Esophagus muscularis mucosa (tissue), 4 donors: ENCODE data around the gene ALCAM. TPM values are rescaled to one million over a fixed set of nuclear protein-coding genes. Genes with fewer than 3 reads are reported as not detected.
A peak's percentile ranks its signal among the peaks of the same experiment; 100 is the strongest.

Experiments
- DNase-seq: peaks from one replicate; pipeline ENCODE4 v3.0.0-alpha.2; 2017; ENCODE audit errors: extremely low spot score
- H3K27ac ChIP-seq, 4 donors: fragments of 200-600 bp; sonication (generic); replicated peaks in 1 of 4; 1 replicate in 3 of 4; 2 replicates in 1 of 4; pipeline ENCODE4 v1.5.1; 2016 to 2019; ENCODE audit warnings: mild to moderate bottlenecking in 1 of 4
- H3K27me3 ChIP-seq, 4 donors: fragments of 200-600 bp; sonication (generic); one replicate each; pipeline versions ENCODE4 v1.5.1 to v1.6.0; 2016 to 2019
- H3K36me3 ChIP-seq, 4 donors: fragments of 200-600 bp; sonication (generic); one replicate each; pipeline ENCODE4 v1.5.1; 2016 to 2019
- H3K4me1 ChIP-seq, 4 donors: fragments of 200-600 bp; sonication (generic); one replicate each; pipeline ENCODE4 v1.5.1; 2016 to 2019
- H3K4me3 ChIP-seq, 4 donors: fragments of 200-600 bp; sonication (generic); 1 replicate in 2 of 4; 2 replicates in 2 of 4; pipeline ENCODE4 v1.5.1; 2016 to 2019; ENCODE audit warnings: mild to moderate bottlenecking in 4 of 4, moderate library complexity in 1 of 4
- H3K9me3 ChIP-seq, 4 donors: fragments of 200-600 bp; sonication (generic); 1 replicate in 3 of 4; 2 replicates in 1 of 4; pipeline ENCODE4 v1.5.1; 2016 to 2019
- EP300 ChIP-seq: sonication (generic); formaldehyde crosslinking; IDR thresholded peaks from one replicate; pipeline ENCODE4 v1.6.1; 2017; ENCODE audit warnings: antibody characterized with exemption
- POLR2A ChIP-seq: fragments of 450-650 bp; IDR thresholded peaks from one replicate; pipeline ENCODE4 v1.6.1; 2017; ENCODE audit warnings: antibody characterized with exemption, moderate library complexity, mild to moderate bottlenecking, low read depth
- POLR2AphosphoS5 ChIP-seq, 2 donors: sonication (generic); formaldehyde crosslinking; IDR thresholded peaks; one replicate each; pipeline ENCODE4 v1.6.1; 2017; ENCODE audit warnings: antibody characterized with exemption in 2 of 2
- WGBS: methylation state at CpG from one replicate; pipeline ENCODE4 v1.1.5; 2018; 5-methylcytosine and 5-hydroxymethylcytosine counted together
- intact Hi-C: fragments of 100-400 bp; cut with DNase I; formaldehyde crosslinking; loops from one replicate; pipeline ENCODE4 v1.15.1; 2023
- total RNA-seq, 4 donors: library from RNA; depleted of rRNA; stranded (reverse); fragments of >200 nt; gene quantifications; one replicate each; pipeline versions ENCODE4 v1.1.0 to v1.2.1, GENCODE V29; 2016
- TF ChIP-seq, protein P1 (sequence below), 3 experiments: fragments of 200-600 bp in 2 of 3; fragments of 450-650 bp in 1 of 3; sonication (generic) in 2 of 3; IDR thresholded peaks; one replicate each; pipeline ENCODE4 v1.5.1; 2017 to 2019; ENCODE audit warnings: antibody characterized with exemption in 3 of 3, mild to moderate bottlenecking in 2 of 3, moderate library complexity in 1 of 3

The ALCAM gene
- total RNA-seq, 4 donors from 2014 or later, result 19.0 to 26.2 (median 22.6) TPM

GRCh38 chr3:105354429-105354828 is 12.3 kb upstream of the ALCAM start:
- Histone ChIP-seq H3K9me3 (no peaks in the 10 kb centered on the region), H3K27ac (no peak overlapping the region), H3K4me1 (peaks cover 0 to 12% (median 4%) of the 10 kb centered on the region in 4 donors), H3K27me3 (peaks cover 0 to 6% (median 0%) of the 10 kb centered on the region in 4 donors), H3K36me3 (no peaks in the 10 kb centered on the region), H3K4me3 (peak overlapping the region in 1 of 4 donors; percentile 43)
- 86% methylated on average over 3 of the region's 3 CpGs for WGBS
- no peak for DNase-seq
- intact Hi-C loops, result no loop called here
- no peak for TF ChIP-seq EP300
- TF ChIP-seq POLR2AphosphoS5 (IDR thresholded peaks at IDR 0.05), result no peak
- no peak for TF ChIP-seq POLR2A
- TF ChIP-seq, protein P1, sequence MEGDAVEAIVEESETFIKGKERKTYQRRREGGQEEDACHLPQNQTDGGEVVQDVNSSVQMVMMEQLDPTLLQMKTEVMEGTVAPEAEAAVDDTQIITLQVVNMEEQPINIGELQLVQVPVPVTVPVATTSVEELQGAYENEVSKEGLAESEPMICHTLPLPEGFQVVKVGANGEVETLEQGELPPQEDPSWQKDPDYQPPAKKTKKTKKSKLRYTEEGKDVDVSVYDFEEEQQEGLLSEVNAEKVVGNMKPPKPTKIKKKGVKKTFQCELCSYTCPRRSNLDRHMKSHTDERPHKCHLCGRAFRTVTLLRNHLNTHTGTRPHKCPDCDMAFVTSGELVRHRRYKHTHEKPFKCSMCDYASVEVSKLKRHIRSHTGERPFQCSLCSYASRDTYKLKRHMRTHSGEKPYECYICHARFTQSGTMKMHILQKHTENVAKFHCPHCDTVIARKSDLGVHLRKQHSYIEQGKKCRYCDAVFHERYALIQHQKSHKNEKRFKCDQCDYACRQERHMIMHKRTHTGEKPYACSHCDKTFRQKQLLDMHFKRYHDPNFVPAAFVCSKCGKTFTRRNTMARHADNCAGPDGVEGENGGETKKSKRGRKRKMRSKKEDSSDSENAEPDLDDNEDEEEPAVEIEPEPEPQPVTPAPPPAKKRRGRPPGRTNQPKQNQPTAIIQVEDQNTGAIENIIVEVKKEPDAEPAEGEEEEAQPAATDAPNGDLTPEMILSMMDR (IDR thresholded peaks at IDR 0.05), result no peak

DNA sequence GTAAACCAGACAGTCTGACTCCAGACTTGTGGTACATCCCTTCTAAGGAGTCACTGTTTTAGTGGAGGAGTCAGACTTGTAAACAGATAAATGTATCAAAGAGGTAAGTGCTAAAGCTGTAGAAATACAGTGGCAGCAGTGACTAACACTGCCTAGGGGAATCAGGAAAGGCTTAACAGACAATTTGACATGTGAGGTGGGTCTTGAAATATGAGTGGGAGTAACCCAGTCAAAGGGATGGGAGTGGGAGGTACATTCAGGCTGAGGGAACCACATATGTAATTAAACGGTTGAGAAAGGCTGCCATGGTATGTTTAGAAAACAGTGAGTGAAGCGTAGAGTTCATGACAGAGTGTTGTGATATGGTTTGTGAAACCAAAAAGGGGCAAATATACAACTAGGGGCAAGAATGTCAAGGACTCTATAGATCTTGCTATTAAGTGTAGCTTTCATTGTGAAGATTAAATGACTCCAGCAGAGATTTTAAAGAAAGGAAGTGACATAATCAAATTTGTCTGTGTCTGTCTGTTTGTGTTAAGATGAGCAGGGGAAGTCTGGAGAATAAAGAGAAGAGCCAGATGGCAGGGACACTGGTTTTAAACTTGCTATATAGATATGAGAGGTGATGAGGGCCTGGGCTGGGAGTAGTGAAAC is 11.2 kb upstream of the ALCAM start:
- no peak overlapping the region for H3K27ac ChIP-seq
- H3K9me3 ChIP-seq, result no peaks in the 10 kb centered on the region
- 67% methylated on average over 2 of the region's 2 CpGs for WGBS
- peaks cover 0 to 12% (median 4%) of the 10 kb centered on the region in 4 donors for H3K4me1 ChIP-seq
- H3K27me3 ChIP-seq, result peaks cover 0 to 6% (median 0%) of the 10 kb centered on the region in 4 donors
- no peaks in the 10 kb centered on the region for H3K36me3 ChIP-seq
- no peak for DNase-seq
- intact Hi-C loops, result no loop called here
- H3K4me3 ChIP-seq, result no peak overlapping the region
- no peak for TF ChIP-seq POLR2A
- TF ChIP-seq, protein P1 (IDR thresholded peaks at IDR 0.05), result no peak
- TF ChIP-seq POLR2AphosphoS5 (IDR thresholded peaks at IDR 0.05), result no peak
- no peak for TF ChIP-seq EP300

DNA sequence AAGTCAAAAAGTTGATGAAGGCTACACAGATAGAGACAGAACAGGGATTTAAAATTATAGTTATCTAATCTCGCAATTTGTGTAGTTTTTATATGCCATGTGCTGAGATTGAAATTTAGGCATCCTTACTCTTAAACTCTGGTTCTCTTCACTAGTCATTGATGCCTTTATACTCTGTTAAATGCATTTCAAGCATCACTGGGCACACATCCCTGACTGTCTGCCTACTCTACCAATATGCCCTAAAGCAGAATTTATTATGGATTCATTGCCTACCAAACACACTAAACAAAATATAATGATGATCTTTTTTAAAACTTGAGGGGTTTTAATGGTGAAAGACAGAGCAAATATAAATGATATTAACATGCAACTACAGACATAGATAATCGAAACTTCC is 10.3 kb upstream of the ALCAM start:
- Histone ChIP-seq H3K27ac (no peak overlapping the region), H3K9me3 (no peaks in the 10 kb centered on the region), H3K36me3 (no peaks in the 10 kb centered on the region), H3K4me3 (no peak overlapping the region), H3K27me3 (peaks cover 0 to 6% (median 0%) of the 10 kb centered on the region in 4 donors), H3K4me1 (peaks cover 0 to 12% (median 4%) of the 10 kb centered on the region in 4 donors)
- 94% methylated on average over 2 of the region's 2 CpGs for WGBS
- TF ChIP-seq, protein P1 (IDR thresholded peaks at IDR 0.05), result no peak
- TF ChIP-seq POLR2A, result no peak
- no peak for DNase-seq
- intact Hi-C loops, result no loop called here

GRCh38 chr3:105356988-105357387 is 9.7 kb upstream of the ALCAM start:
- peaks cover 0 to 6% (median 0%) of the 10 kb centered on the region in 4 donors for H3K27me3 ChIP-seq
- no peak overlapping the region for H3K27ac ChIP-seq
- no peak for DNase-seq
- H3K9me3 ChIP-seq, result no peaks in the 10 kb centered on the region
- intact Hi-C loops, result no loop called here
- TF ChIP-seq, protein P1 (IDR thresholded peaks at IDR 0.05), result no peak
- TF ChIP-seq POLR2AphosphoS5 (IDR thresholded peaks at IDR 0.05), result no peak
- H3K4me1 ChIP-seq, result peaks cover 0 to 12% (median 4%) of the 10 kb centered on the region in 4 donors
- no peak overlapping the region for H3K4me3 ChIP-seq
- 95% methylated on average over 1 of the region's 1 CpG for WGBS
- H3K36me3 ChIP-seq, result no peaks in the 10 kb centered on the region
